PC-3 (cell line): ENCODE measurements around the gene CLDN19. TPM values are rescaled to one million over a fixed set of nuclear protein-coding genes. Genes with fewer than 3 reads are reported as not detected.

ENCODE experiments used
- ATAC-seq: fragments of 200-7000 bp; cut with Tn5 transposase; 2 replicates; pipeline ENCODE4 v1.9.1; 2020; ENCODE audit warnings: mild to moderate bottlenecking, moderate library complexity
- BruUV-seq: library from RNA; stranded (reverse); fragments of 400-500 nt; replicated peaks from 2 replicates; lab custom pipeline; 2021; lab: Mats Ljungman, UMichigan
- CTCF ChIA-PET: fragments of 300-600 bp; sonication (Branson Sonifier 250); formaldehyde crosslinking; loops from one replicate; lab custom pipeline; 2022; ENCODE audit warnings: antibody characterized with exemption; lab: Charles Lee
- POLR2A ChIA-PET: fragments of 300-600 bp; sonication (Branson Sonifier 250); formaldehyde crosslinking; loops from one replicate; lab custom pipeline; 2022; ENCODE audit warnings: antibody characterized with exemption; ENCODE audit not compliant: unreplicated experiment; lab: Charles Lee
- DNase-seq: peaks from one replicate; pipeline ENCODE4 v3.0.0-alpha.2; 2015
- H2AFZ ChIP-seq: fragments of 300-600 bp; sonication (generic); 2 replicates; pipeline ENCODE4 v1.6.0; 2016; ENCODE audit warnings: antibody characterized with exemption, low read length
- H3F3A ChIP-seq: fragments of 300-600 bp; sonication (generic); one replicate; pipeline ENCODE4 v1.6.0; 2017; ENCODE audit warnings: antibody characterized with exemption, low read length, control low read depth, mild to moderate bottlenecking; ENCODE audit not compliant: unreplicated experiment
- H3K27ac ChIP-seq: fragments of 300-600 bp; sonication (generic); 2 replicates; pipeline ENCODE4 v1.5.1; 2016; ENCODE audit warnings: mild to moderate bottlenecking, low read length
- H3K27me3 ChIP-seq: fragments of 300-600 bp; sonication (generic); 2 replicates; pipeline ENCODE4 v1.6.1; 2016; ENCODE audit warnings: low read length, mixed read lengths
- H3K36me3 ChIP-seq: fragments of 300-600 bp; sonication (generic); 2 replicates; pipeline ENCODE4 v1.6.1; 2016; ENCODE audit warnings: low read depth, mixed run types, low read length, mixed read lengths
- H3K4me1 ChIP-seq: fragments of 300-600 bp; sonication (generic); 2 replicates; pipeline ENCODE4 v1.5.1; 2016; ENCODE audit warnings: low read length; ENCODE audit not compliant: insufficient read depth
- H3K4me2 ChIP-seq: fragments of 300-600 bp; sonication (generic); 2 replicates; pipeline ENCODE4 v1.6.0; 2016; ENCODE audit warnings: low read length
- H3K4me3 ChIP-seq: fragments of 300-600 bp; sonication (generic); 2 replicates; pipeline ENCODE4 v1.5.1; 2016; ENCODE audit warnings: mild to moderate bottlenecking, low read length, mixed read lengths
- H3K79me2 ChIP-seq: fragments of 300-600 bp; sonication (generic); 2 replicates; pipeline ENCODE4 v1.6.1; 2017; ENCODE audit warnings: low read length, mixed read lengths
- H3K9ac ChIP-seq: fragments of 300-600 bp; sonication (generic); 2 replicates; pipeline ENCODE4 v1.6.0; 2016; ENCODE audit warnings: mild to moderate bottlenecking, low read length
- H3K9me2 ChIP-seq: fragments of 300-600 bp; sonication (generic); replicated peaks from 2 replicates; pipeline ENCODE4 v1.6.1; 2016; ENCODE audit warnings: mixed run types, low read length, mixed read lengths
- H3K9me3 ChIP-seq: fragments of 300-600 bp; sonication (generic); 2 replicates; pipeline ENCODE4 v1.6.1; 2016; ENCODE audit warnings: low read length, mixed read lengths
- H4K20me1 ChIP-seq: fragments of 300-600 bp; sonication (generic); 2 replicates; pipeline ENCODE4 v1.6.1; 2016; ENCODE audit warnings: low read length, mixed read lengths
- CTCF ChIP-seq: fragments of 300-600 bp; sonication (generic); conservative IDR thresholded peaks from 2 replicates; pipeline ENCODE4 v1.5.1; 2017; ENCODE audit warnings: antibody characterized with exemption, low read depth, mild to moderate bottlenecking, low read length
- EZH2 ChIP-seq: fragments of 300-600 bp; sonication (generic); IDR thresholded peaks from one replicate; pipeline ENCODE4 v1.6.1; 2017; ENCODE audit warnings: antibody characterized with exemption, mild to moderate bottlenecking, low read length; ENCODE audit not compliant: unreplicated experiment
- EZH2phosphoT487 ChIP-seq: fragments of 300-600 bp; sonication (generic); IDR thresholded peaks from 2 replicates; pipeline ENCODE4 v1.6.1; 2018; ENCODE audit warnings: mild to moderate bottlenecking, antibody characterized with exemption, low read length, borderline replicate concordance
- intact Hi-C: fragments of 100-400 bp; cut with micrococcal nuclease; formaldehyde crosslinking; loops from 2 replicates; pipeline ENCODE4 v1.9.0; 2023
- total RNA-seq: library from RNA; depleted of rRNA; stranded (reverse); fragments of >200 nt; gene quantifications from 2 replicates; pipeline ENCODE4 v1.2.3, GENCODE V29; 2014

Gene CLDN19
- total RNA-seq, 1 experiment from 2014 or later, result not detected

- peaks cover 14% of the 10 kb centered on the region for H3K36me3 ChIP-seq
- H3K4me1 ChIP-seq, result no peaks in the 10 kb centered on the region
- H3K27me3 ChIP-seq, result no peaks in the 10 kb centered on the region
- POLR2A ChIA-PET, result no interaction called here
- intact Hi-C loops, result no loop called here
- H3K4me2 ChIP-seq, result no peak overlapping the region
- H3K79me2 ChIP-seq, result no peaks in the 10 kb centered on the region
- no peaks in the 10 kb centered on the region for H3K9me2 ChIP-seq
- no peak for ATAC-seq
- BruUV-seq, result no TSS peak
- H3K4me3 ChIP-seq, result no peak overlapping the region
- no peak overlapping the region for H3K27ac ChIP-seq
- H2AFZ ChIP-seq, result no peak overlapping the region
- CTCF ChIA-PET, result no interaction called here
- no peak for TF ChIP-seq CTCF
- TF ChIP-seq EZH2phosphoT487, result no peak
- no peaks in the 10 kb centered on the region for H4K20me1 ChIP-seq
- no peak for DNase-seq
- no peaks in the 10 kb centered on the region for H3F3A ChIP-seq
- no peak overlapping the region for H3K9ac ChIP-seq
- H3K9me3 ChIP-seq, result no peaks in the 10 kb centered on the region
These were observed 43.1 kb upstream of the CLDN19 start for GRCh38 chr1:42783092-42783491.

GRCh38 chr1:42780176-42780575 lies 40.1 kb upstream of the CLDN19 start:
- ATAC-seq (no peak), DNase-seq (no peak)
- ChIA-PET POLR2A (interaction anchor here (0.6 kb wide), 1 partner anchor 13 kb away, joined by 4 read pairs; the partner anchor contains the start of gene C1orf50), CTCF (no interaction called here)
- Histone ChIP-seq H3K27ac (no peak overlapping the region), H3K4me3 (no peak overlapping the region), H3K36me3 (peaks cover 28% of the 10 kb centered on the region), H3K27me3 (no peaks in the 10 kb centered on the region), H3K9ac (no peak overlapping the region), H3K9me3 (no peaks in the 10 kb centered on the region), H3K9me2 (no peaks in the 10 kb centered on the region), H2AFZ (no peak overlapping the region), H3K4me2 (no peak overlapping the region), H3K79me2 (no peaks in the 10 kb centered on the region), H3F3A (no peaks in the 10 kb centered on the region), H4K20me1 (no peaks in the 10 kb centered on the region), H3K4me1 (no peaks in the 10 kb centered on the region)
- intact Hi-C loops, result no loop called here
- no TSS peak for BruUV-seq
- TF ChIP-seq CTCF, result no peak
- TF ChIP-seq EZH2phosphoT487, result no peak
- no peak for TF ChIP-seq EZH2

- POLR2A ChIA-PET, result interaction anchor here (0.6 kb wide), 1 partner anchor 13 kb away, joined by 4 read pairs; the partner anchor contains the start of gene C1orf50
- intact Hi-C loops, result loop anchor here (2.0 kb wide), 1 partner anchor 131 kb away; no protein-coding TSS in a partner anchor
- H3K4me1 ChIP-seq, result no peaks in the 10 kb centered on the region
- no peaks in the 10 kb centered on the region for H3F3A ChIP-seq
- no peak overlapping the region for H3K4me2 ChIP-seq
- DNase-seq, result no peak
- no peaks in the 10 kb centered on the region for H3K79me2 ChIP-seq
- CTCF ChIA-PET, result interaction anchor here (1.0 kb wide), 1 partner anchor 294 kb away, joined by 13 read pairs; no protein-coding TSS in a partner anchor
- H4K20me1 ChIP-seq, result no peaks in the 10 kb centered on the region
- no peak overlapping the region for H2AFZ ChIP-seq
- no peak overlapping the region for H3K9ac ChIP-seq
- no TSS peak for BruUV-seq
- TF ChIP-seq EZH2phosphoT487 (no peak), CTCF (no peak), EZH2 (no peak)
- no peaks in the 10 kb centered on the region for H3K27me3 ChIP-seq
- no peak overlapping the region for H3K4me3 ChIP-seq
- H3K9me3 ChIP-seq, result no peaks in the 10 kb centered on the region
- no peak for ATAC-seq
- H3K36me3 ChIP-seq, result peaks cover 32% of the 10 kb centered on the region
- no peaks in the 10 kb centered on the region for H3K9me2 ChIP-seq
- H3K27ac ChIP-seq, result no peak overlapping the region
These were observed 39.7 kb upstream of the CLDN19 start for GRCh38 chr1:42779725-42780124.
